ENCODE measurements around the gene CAVIN1. TPM values are rescaled to one million over a fixed set of nuclear protein-coding genes. Genes with fewer than 3 reads are reported as not detected.
A peak's percentile ranks its signal among the peaks of the same experiment; 100 is the strongest.
"Not testable (repeated sequence)": the region's sequence is repeated elsewhere in the genome, so short reads cannot be mapped to it uniquely, and the experiment has no call there.

The CAVIN1 gene
- total RNA-seq, 2 donors from 2014 or later = 0.11 to 9.4 TPM

DNA sequence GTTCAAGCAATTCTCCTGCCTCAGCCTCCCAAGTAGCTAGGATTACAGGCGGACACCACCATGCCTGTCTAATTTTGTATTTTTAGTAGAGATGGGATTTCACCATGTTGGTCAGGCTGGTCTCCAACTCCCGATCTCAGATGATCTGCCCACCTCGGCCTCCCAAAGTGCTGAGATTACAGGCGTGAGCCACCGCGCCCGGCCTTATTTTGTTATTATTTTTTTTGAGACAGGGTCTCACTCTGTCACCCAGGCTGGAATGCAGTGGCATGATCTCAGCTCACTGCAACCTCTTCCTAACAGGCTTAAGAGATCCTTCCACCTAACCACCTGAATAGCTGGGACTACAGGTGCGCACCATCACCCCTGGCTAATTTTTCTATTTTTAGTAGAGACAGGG lies 27.5 kb downstream of the CAVIN1 start:
- not testable (repeated sequence) for ATAC-seq

DNA sequence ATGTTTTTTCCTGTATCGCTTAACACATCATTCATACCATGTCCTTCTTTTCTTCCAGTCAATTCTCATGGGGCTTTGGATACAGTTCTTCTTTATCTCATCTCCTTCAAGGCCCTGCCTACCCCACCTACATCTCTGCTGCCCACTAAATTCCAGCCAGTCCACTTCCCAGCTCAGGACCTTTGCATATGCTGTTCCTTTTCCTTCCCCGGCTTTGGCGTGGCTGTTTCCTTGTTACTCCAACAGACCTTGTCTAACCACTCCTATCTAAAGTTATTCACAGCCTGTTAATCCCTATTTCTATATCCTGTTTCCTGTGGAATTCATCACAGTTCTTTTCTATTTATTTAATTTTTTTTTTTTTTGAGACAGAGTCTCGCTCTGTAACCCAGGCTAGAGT lies 28.2 kb downstream of the CAVIN1 start:
- ATAC-seq = no peak
- H3K27ac Mint-ChIP-seq = peak overlapping the region in 1 of 2 donors; percentile 91
- no peak for DNase-seq (ENCODE audit: low spot score in 2 of 2)
- peaks cover 0 to 9% of the 10 kb centered on the region in 2 donors for H3K9me3 Mint-ChIP-seq
- peaks cover 0 to 5% of the 10 kb centered on the region in 2 donors for H3K36me3 Mint-ChIP-seq

More for the DNA sequence above, 27.5 kb downstream of the CAVIN1 start:
- not testable (repeated sequence) for DNase-seq (ENCODE audit: low spot score in 2 of 2); H3K36me3 Mint-ChIP-seq; H3K27ac Mint-ChIP-seq; H3K9me3 Mint-ChIP-seq

DNA sequence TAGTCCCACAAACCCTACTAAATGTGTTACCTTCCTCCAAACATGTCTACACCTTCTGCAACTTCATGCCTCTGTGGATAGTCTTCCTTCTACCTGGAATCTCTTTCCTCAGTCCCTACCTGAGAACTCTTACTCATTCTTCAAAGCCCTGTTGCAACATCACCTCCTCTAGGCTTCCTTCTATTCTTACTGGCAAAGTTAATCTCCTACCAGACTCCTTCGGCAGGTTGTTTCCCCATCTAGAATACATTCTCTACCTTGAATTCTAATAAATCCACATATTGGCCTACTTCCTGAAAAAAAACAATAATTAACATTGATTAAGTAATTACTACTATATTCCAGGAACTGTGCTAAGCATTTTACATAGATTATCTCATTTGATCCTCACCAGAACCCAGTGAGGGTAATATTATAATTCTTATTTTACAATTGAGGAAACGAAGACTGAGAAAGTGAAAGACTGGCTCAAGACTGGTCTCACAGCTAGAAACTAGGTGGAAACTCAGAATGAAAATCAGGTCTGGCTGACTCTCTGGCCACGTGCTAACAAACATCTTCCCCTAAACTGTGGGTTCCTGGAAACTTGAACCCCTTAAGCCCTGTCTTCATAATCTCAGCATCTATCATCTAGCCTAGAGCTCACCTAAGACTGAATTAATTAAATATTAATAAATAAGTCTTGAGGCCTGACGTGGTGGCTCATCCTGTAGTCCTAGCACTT lies 30.2 kb downstream of the CAVIN1 start:
- ATAC-seq = no peak
- Mint-ChIP-seq H3K27ac (peak overlapping the region in 1 of 2 donors; percentile 60), H3K9me3 (peaks cover 0 to 9% of the 10 kb centered on the region in 2 donors)

DNA sequence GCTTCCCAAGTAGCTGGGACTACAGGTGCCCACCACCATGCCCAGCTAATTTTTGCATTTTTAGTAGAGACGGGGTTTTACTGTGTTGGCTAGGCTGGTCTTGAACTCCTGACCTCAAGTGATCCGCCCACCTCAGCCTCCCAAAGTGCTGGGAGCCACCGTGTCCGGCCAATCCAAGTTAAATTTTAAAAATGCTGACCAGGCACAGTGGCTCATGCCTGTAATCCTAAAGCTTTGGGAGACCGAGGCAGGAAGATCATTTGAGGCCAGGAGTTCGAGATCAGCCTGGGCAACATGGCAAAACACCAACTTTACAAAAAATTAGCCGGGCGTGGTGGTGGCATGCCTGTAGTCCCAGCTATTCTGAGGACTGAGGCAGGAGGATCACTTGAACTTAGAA lies 31.6 kb downstream of the CAVIN1 start:
- not testable (repeated sequence) for H3K27ac Mint-ChIP-seq, ATAC-seq
- H3K36me3 Mint-ChIP-seq = peaks cover 11 to 25% of the 10 kb centered on the region in 2 donors

More for the DNA sequence above, 30.2 kb downstream of the CAVIN1 start:
- DNase-seq (ENCODE audit: low spot score in 2 of 2) = no peak
- peaks cover 0 to 11% of the 10 kb centered on the region in 2 donors for H3K36me3 Mint-ChIP-seq

DNA sequence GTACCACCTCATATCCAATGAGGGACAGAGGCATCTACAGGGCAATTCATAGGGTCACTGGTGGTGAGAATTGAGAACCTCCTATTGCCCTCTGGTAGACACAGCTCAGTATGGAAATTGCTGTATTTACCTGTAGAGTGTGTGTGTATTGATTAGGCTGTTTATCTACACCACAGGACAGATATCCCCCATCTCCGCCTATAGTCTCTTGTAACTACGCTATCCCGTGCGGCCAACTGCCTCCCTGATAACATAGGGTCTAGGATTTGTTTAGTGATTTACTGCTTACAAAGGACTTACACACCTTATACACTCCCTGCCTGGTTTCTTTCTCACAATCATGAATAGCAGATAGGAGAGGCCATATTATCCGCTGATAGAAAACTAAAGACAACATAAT lies 33.2 kb downstream of the CAVIN1 start:
- H3K27ac Mint-ChIP-seq = peak overlapping the region; percentile 98 to 100
- H3K9me3 Mint-ChIP-seq = peaks cover 0 to 7% of the 10 kb centered on the region in 2 donors
- peaks cover 14 to 35% of the 10 kb centered on the region in 2 donors for H3K36me3 Mint-ChIP-seq
- no peak for ATAC-seq
- DNase-seq (ENCODE audit: low spot score in 2 of 2) = no peak

More for the DNA sequence above, 31.6 kb downstream of the CAVIN1 start:
- not testable (repeated sequence) for DNase-seq (ENCODE audit: low spot score in 2 of 2)
- peaks cover 0 to 11% of the 10 kb centered on the region in 2 donors for H3K9me3 Mint-ChIP-seq

DNA sequence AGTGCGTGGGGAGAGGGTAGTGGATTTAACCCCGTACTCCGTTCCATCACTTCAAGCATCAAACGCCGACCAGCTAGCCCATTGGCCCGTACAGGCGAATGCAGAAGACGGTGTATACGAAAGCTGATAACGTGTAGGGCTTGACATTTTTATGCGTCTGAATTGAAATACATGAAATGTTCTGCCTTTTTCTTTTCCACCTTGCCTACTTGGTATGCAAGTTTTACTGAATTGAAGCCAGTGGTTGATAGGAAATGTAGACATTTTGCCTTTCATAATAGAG lies 34.0 kb downstream of the CAVIN1 start:
- DNase-seq (ENCODE audit: low spot score in 2 of 2) (no peak), ATAC-seq (peak; percentile 76 to 85)
- Mint-ChIP-seq H3K27ac (peak overlapping the region; percentile 98 to 100), H3K9me3 (peaks cover 0 to 4% of the 10 kb centered on the region in 2 donors), H3K36me3 (peaks cover 14 to 31% of the 10 kb centered on the region in 2 donors)

DNA sequence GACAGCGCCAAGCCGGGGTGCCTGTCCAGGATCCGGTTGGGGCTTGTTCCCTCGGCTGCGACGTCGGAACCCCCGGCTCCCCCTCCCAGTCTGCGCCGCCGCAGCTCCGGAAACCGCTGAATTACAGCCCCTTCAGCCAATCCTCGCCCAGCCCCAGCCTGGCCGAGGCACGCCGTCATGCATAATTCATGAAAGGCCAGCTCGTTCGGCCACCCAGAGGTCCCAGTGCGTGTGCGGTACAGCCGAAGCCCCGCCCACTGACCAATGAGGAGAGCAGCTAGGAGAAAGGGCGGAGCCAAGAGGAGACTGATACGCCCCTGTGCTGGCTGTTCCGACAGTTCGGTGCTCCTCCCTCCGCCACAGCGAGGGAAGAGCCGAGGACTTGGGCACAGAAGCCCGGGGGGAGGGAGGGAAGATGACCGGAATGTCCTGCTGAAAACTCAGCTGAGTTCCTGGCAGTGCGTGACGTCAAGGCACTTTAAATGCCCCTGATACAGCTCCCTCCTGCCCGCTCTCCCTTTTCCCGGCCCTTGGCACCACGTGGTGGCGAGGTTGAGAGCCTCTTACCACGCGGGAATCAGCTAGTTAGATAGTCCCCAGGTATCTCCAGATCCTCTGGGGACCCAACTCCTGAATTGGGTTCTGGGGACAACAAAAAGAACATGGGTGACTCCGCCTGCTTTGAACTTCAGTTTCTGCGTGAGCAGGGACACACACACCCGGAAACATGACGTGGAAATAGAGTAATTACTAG lies 34.5 kb downstream of the CAVIN1 start, which contains the start of gene STAT3:
Gene STAT3, minus strand, starts transcription at position 62 of the 754 bp plus-strand sequence. CDS start 39,926 bp downstream, outside the sequence.
- ATAC-seq (peak; percentile 86), DNase-seq (ENCODE audit: low spot score in 2 of 2) (peak; percentile 99 to 100)
- Mint-ChIP-seq H3K36me3 (peaks cover 14 to 35% of the 10 kb centered on the region in 2 donors), H3K9me3 (peaks cover 0 to 4% of the 10 kb centered on the region in 2 donors), H3K27ac (peak within 1 kb of the TSS; percentile 98 to 100)

DNA sequence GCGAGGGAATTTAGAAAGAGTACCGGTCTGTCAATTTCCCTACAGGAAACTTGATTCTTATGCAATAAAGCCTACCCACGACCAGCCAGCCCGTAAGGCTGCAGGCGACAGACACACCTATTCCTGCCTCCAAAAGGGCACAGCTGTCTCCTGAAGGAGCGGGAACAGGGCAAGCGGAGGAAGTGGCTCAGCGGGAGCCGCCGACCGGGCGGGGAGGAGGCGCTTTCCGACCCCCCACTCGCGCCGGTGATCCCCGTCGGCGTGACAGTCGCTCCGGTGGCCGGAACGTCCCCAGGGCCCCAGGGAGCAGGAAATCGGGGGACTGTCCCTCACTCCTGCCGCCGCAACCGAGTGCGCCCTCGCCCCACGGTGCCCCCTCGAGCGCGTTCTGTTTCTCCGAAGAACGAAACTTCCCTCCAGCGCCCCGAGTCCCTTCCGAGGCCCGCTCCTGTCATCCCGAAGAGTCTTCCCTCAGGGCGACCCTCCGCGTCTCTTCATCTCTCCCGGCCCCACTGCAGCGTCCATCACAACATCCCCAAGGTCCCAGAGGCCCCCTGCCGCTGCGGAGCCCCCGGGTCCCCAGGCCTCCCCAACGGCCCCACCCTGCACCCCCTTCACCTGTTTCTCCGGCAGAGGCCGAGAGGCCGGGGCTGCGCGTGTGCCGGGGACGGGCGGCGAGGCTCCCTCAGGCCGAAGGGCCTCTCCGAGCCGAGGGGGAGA lies 35.2 kb downstream of the CAVIN1 start:
- H3K9me3 Mint-ChIP-seq = peaks cover 0 to 4% of the 10 kb centered on the region in 2 donors
- peaks cover 14 to 42% of the 10 kb centered on the region in 2 donors for H3K36me3 Mint-ChIP-seq
- ATAC-seq = peak in 1 of 2 donors; percentile 4
- H3K27ac Mint-ChIP-seq = peak overlapping the region; percentile 98 to 100
- peak; percentile 14 to 78 for DNase-seq (ENCODE audit: low spot score in 2 of 2)

DNA sequence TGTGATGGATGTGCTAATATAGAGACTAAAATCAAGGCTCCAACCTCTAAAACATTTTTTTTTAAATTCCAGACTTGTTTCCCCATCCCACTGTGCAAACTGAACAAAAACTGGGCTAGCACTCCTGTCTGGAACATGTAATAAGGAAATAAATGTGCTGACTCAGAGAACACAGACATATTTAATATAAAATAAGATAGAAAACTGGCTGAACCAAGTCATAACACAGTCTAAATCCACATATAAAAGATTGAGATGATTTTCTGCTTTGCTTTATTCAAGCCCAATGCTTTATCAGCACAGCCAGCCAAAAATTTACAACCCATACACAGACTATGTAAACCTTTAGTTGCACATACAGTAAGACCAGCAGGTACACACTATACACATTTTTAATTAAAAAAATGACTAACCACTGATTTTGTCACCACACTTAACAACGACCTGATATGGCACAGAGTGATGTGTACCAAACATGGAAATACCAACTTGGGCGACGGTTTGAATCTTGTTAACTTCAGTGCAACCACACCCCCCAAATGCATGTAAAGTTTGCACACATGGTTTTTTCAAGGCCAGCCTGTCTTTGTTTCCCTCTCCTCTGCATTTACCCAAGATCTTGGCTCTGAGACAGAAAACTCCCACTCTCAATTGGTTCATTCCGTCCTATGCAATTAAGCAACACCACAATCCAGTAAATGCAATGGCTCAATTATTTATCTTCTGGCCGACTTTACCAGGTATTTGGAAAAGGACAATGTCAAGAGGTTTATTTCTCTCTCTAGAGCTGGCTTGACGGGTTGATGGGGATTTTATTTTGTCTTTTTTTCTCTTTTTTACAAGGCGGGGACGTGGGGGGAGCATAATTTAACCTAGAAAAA lies 36.0 kb downstream of the CAVIN1 start:
- Mint-ChIP-seq H3K36me3 (peaks cover 14 to 50% of the 10 kb centered on the region in 2 donors), H3K9me3 (peaks cover 0 to 4% of the 10 kb centered on the region in 2 donors), H3K27ac (peak overlapping the region; percentile 98 to 100)
- ATAC-seq (no peak), DNase-seq (ENCODE audit: low spot score in 2 of 2) (no peak)

DNA sequence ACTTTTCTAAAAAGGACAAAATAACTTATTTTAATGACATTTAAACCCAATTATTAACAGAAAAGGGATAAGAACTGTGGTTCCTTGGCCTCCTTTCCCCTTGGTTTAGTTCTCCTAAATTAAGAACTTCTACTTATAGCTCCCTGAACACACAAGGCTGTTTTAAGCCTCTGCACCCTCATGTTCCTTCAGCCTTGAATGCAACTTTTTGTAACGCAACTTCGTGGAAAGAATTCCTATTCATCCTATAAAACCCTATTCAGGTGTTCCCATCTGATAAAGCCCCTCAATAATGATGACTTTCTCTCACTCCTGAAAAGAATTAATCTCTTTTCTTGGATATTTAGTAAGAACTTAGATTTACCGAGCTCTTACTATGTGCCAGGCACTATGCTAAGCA lies 41.2 kb downstream of the CAVIN1 start:
- Mint-ChIP-seq H3K36me3 (peaks cover 9 to 54% of the 10 kb centered on the region in 2 donors), H3K9me3 (peaks cover 0 to 4% of the 10 kb centered on the region in 2 donors), H3K27ac (peak overlapping the region in 1 of 2 donors; percentile 39)
- DNase-seq (ENCODE audit: low spot score in 2 of 2) (no peak), ATAC-seq (no peak)

DNA sequence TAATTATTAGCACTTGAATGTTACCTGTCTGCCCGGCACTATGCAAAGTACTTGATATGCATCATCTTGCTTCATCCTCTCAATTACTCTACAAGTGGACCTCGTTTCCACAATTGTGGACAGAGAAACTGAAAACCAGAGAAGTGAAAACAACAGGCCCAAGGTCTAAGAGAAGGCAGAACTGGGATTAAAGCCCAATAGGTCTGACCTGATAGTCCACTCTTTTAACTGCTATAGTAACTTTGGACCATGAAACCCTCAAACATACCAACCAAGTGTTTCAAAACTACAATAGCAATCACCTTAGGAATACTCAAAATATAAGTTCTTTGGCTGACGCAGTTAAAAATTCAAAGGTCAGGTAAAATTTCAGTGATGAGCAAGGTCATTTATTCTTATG lies 42.1 kb downstream of the CAVIN1 start:
- ATAC-seq (no peak), DNase-seq (ENCODE audit: low spot score in 2 of 2) (no peak)
- Mint-ChIP-seq H3K36me3 (peaks cover 4 to 44% of the 10 kb centered on the region in 2 donors), H3K9me3 (no peaks in the 10 kb centered on the region), H3K27ac (peak overlapping the region in 1 of 2 donors; percentile 90)

DNA sequence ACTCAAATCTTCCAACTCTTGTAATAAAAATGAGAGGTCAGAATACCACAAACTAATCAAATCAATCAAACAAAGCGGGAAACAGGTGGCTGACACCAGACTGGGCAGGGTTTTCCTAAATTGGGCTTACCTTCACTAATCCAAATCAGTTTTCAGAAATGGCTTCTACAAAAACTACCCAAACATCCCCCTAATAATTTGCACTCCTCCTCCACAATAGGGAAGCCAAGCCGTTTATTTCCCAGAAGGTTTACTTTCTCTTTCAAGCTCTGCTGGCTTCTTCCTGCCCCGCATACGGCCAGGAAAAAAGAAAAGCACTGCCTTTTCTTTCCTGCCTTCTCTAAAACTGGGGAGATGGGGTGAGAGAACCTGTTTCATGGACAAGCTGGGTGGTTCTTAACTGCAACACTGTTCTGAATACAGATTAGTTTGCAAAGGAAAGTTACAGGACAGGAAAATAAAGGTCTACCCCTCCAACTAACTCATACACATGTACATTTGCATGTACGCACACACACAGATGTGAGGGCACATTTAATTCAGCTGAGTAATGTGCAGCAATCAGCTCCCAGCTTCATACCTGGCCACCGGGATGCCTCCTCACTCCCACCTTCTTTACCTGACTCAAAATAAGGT lies 44.0 kb downstream of the CAVIN1 start:
- peak overlapping the region; percentile 61 to 86 for H3K27ac Mint-ChIP-seq
- no peaks in the 10 kb centered on the region for H3K9me3 Mint-ChIP-seq
- DNase-seq (ENCODE audit: low spot score in 2 of 2) (no peak), ATAC-seq (peak; percentile 76 to 79)
- peaks cover 4 to 49% of the 10 kb centered on the region in 2 donors for H3K36me3 Mint-ChIP-seq

DNA sequence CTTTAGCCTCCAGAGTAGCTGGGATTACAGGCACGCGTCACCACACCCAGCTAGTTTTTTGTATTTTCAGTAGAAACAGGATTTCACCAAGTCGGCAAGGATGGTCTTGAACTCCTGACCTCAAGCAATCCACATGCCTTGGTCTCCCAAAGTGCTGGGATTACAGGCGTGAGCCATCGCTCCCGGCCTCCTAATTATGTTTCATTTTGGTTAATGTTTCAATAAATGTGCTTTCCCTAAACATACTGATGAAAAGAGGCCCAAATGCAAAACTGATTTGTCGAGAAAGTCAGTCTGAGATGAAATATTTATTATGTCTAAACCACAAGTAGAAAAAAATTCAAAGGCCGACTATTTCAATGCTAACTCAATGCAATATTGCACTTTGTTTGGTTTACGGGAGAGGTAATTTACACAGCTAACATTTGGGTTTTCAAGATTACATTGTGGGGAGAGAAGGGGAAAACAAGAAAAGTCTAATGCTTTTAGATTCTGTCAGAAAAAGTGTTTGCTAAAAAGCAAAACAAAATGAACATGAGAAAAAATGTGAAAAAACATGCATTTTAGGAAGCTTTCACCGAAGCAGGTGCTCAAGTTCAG lies 44.6 kb downstream of the CAVIN1 start:
- ATAC-seq = peak in 1 of 2 donors; percentile 54

DNA sequence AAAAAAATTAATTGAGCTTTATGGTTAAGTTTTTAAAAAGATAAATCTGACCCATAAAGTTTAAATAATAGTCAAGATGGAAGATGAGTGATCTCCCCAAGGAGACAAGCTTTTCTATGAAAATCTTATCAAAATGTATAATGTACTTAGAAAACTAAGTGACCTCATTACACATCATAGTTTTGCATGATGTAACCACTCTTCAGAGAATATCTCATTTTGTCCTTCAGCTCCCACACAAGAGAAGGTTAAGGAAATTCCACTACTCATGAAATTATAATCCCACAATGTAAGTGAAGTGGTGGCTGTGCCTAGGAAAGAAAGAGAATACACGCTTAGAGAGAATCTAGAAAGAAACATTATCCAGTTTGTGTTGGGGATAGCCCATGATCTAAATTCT lies 49.2 kb downstream of the CAVIN1 start:
- Mint-ChIP-seq H3K27ac (no peak overlapping the region), H3K36me3 (peaks cover 11 to 40% of the 10 kb centered on the region in 2 donors), H3K9me3 (peaks cover 0 to 3% of the 10 kb centered on the region in 2 donors)
- no peak for ATAC-seq
- no peak for DNase-seq (ENCODE audit: low spot score in 2 of 2)

More for the DNA sequence above, 44.6 kb downstream of the CAVIN1 start:
- no peak for DNase-seq (ENCODE audit: low spot score in 2 of 2)
- no peaks in the 10 kb centered on the region for H3K9me3 Mint-ChIP-seq
- H3K36me3 Mint-ChIP-seq = peaks cover 4 to 48% of the 10 kb centered on the region in 2 donors
- peak overlapping the region; percentile 61 to 86 for H3K27ac Mint-ChIP-seq

DNA sequence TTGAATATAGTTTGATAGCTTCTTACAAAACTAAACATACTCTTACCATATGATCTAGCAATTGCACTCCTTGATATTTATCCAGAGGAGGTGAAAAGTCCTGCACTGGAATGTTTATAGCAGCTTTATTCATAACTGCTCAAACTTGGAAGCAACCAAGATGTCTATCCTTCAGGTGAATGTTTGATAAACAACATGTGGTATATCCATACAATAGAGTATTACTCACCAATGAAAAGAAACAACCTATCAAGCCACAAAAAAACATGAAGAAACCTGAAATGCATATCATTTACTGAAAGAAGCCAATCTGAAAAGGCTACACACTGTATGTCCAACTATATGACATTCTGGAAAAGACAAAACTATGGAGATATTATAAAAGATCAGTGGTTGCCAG lies 50.9 kb downstream of the CAVIN1 start:
- Mint-ChIP-seq H3K27ac (peak overlapping the region in 1 of 2 donors; percentile 25), H3K9me3 (peaks cover 0 to 3% of the 10 kb centered on the region in 2 donors), H3K36me3 (peaks cover 11 to 39% of the 10 kb centered on the region in 2 donors)
- no peak for DNase-seq (ENCODE audit: low spot score in 2 of 2)
- no peak for ATAC-seq
